Lower leg skin (tissue), 3 donors: Measurements from ENCODE around the gene C2CD3.

ENCODE experiments used
- POLR2A ChIP-seq, 2 donors: fragments of 450-650 bp; IDR thresholded peaks; one replicate each; pipeline ENCODE4 v1.6.1; 2016 to 2017; ENCODE audit warnings: antibody characterized with exemption in 2 of 2, mild to moderate bottlenecking in 1 of 2, moderate library complexity in 1 of 2
- TF ChIP-seq, protein P1 (sequence below), 3 donors: fragments of 450-650 bp; IDR thresholded peaks; one replicate each; pipeline ENCODE4 v1.5.1; 2016; ENCODE audit warnings: antibody characterized with exemption in 3 of 3, mild to moderate bottlenecking in 3 of 3, moderate library complexity in 2 of 3

DNA sequence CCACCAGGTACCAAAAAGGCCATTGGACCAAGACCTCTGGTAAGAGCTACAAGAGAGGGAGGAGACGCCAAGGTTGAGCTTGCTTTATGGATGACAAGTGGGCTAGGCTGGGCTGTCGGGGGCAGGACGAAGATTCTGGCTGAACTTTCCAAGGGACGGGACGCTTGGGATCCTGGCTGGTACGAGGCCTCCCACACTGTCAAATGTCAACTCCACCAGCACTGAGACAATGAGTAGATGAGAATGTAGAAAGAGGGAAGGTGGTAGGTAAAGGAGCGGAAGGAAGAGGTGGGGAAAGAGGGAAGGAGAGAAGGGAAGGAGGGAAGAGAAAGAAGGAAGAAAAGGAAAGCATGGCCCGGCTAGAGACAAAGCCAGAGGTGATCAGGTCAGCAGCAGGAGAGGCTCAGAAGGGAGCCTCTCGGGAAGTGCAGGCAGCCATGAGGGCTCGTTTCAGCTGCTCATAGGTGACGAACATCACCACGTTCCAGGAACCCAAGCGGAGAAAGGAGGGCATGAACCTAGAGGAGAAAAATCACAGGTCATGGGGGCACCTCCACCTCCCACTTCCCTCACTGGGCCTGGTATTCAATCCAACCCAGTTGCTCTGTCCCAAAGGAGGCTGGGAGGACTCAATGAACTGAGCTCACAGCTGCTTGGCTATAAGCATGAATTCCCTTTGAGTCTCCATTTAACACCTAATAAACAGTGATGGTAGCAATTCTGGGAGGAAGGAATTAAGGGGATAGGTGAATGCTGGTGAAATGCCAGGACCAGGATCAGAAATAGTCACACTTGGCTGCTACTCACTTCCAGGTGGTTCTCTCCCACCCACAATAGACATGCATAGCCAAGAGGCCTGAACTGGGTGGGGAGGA, 196.0 kb downstream of the C2CD3 start:
- TF ChIP-seq POLR2A (IDR thresholded peaks at IDR 0.05): no peak
- TF ChIP-seq, protein P1, sequence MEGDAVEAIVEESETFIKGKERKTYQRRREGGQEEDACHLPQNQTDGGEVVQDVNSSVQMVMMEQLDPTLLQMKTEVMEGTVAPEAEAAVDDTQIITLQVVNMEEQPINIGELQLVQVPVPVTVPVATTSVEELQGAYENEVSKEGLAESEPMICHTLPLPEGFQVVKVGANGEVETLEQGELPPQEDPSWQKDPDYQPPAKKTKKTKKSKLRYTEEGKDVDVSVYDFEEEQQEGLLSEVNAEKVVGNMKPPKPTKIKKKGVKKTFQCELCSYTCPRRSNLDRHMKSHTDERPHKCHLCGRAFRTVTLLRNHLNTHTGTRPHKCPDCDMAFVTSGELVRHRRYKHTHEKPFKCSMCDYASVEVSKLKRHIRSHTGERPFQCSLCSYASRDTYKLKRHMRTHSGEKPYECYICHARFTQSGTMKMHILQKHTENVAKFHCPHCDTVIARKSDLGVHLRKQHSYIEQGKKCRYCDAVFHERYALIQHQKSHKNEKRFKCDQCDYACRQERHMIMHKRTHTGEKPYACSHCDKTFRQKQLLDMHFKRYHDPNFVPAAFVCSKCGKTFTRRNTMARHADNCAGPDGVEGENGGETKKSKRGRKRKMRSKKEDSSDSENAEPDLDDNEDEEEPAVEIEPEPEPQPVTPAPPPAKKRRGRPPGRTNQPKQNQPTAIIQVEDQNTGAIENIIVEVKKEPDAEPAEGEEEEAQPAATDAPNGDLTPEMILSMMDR (IDR thresholded peaks at IDR 0.05): no peak
